HUDEP-2 (cell line): ENCODE data around the gene TRIM31.
A peak's percentile ranks its signal among the peaks of the same experiment; 100 is the strongest.
"Not testable (repeated sequence)": the region's sequence is repeated elsewhere in the genome, so short reads cannot be mapped to it uniquely, and the experiment has no call there.

Experiments
- DNase-seq, 76 experiments: peaks; one replicate each; lab custom pipeline; 2025; ENCODE audit not compliant: unreplicated experiment in 76 of 76; lab: John Stamatoyannopoulos, UW

TRIM31 gene

GRCh38 chr6:30121446-30122366, 8.8 kb upstream of the TRIM31 start:
- no peak for DNase-seq

- not testable (repeated sequence) for DNase-seq
Observed at GRCh38 chr6:30118691-30119090, 5.8 kb upstream of the TRIM31 start.

GRCh38 chr6:30116724-30117123, 3.8 kb upstream of the TRIM31 start:
- no peak for DNase-seq

GRCh38 chr6:30113841-30114240, 951 bp upstream of the TRIM31 start:
- no peak for DNase-seq

GRCh38 chr6:30112402-30112994, 392 bp downstream of the TRIM31 start:
- DNase-seq, result no peak

- DNase-seq, result no peak
Observed at GRCh38 chr6:30111266-30111856, 1.5 kb downstream of the TRIM31 start.

GRCh38 chr6:30104661-30105060, 8.2 kb downstream of the TRIM31 start:
- DNase-seq, result peak in 1 of 76 experiments; percentile 18

GRCh38 chr6:30103872-30104179, 9.1 kb downstream of the TRIM31 start:
- DNase-seq, result no peak

- peak in 74 of 76 experiments; percentile 36 to 91 (median 73) for DNase-seq
Observed at GRCh38 chr6:30102970-30103871, 9.7 kb downstream of the TRIM31 start.

GRCh38 chr6:30102414-30102969, 10.4 kb downstream of the TRIM31 start:
- DNase-seq, result no peak

- DNase-seq, result peak in 73 of 76 experiments; percentile 23 to 88 (median 69)
Observed at GRCh38 chr6:30101444-30102413, 11.2 kb downstream of the TRIM31 start.

GRCh38 chr6:30100585-30101443, 12.1 kb downstream of the TRIM31 start:
- no peak for DNase-seq

- no peak for DNase-seq
Observed at GRCh38 chr6:30100154-30100553, 12.7 kb downstream of the TRIM31 start.

GRCh38 chr6:30097902-30098768, 14.8 kb downstream of the TRIM31 start:
- DNase-seq, result no peak

- no peak for DNase-seq
Observed at GRCh38 chr6:30096829-30097228, 16.1 kb downstream of the TRIM31 start.

GRCh38 chr6:30093951-30094661, 18.8 kb downstream of the TRIM31 start:
- DNase-seq, result no peak
